Measurements from ENCODE around the gene SLC9B2. TPM values are rescaled to one million over a fixed set of nuclear protein-coding genes. Genes with fewer than 3 reads are reported as not detected.

SLC9B2 gene
- 10 to 100 TPM; 25.6 to 29.6 TPM for total RNA-seq

DNA sequence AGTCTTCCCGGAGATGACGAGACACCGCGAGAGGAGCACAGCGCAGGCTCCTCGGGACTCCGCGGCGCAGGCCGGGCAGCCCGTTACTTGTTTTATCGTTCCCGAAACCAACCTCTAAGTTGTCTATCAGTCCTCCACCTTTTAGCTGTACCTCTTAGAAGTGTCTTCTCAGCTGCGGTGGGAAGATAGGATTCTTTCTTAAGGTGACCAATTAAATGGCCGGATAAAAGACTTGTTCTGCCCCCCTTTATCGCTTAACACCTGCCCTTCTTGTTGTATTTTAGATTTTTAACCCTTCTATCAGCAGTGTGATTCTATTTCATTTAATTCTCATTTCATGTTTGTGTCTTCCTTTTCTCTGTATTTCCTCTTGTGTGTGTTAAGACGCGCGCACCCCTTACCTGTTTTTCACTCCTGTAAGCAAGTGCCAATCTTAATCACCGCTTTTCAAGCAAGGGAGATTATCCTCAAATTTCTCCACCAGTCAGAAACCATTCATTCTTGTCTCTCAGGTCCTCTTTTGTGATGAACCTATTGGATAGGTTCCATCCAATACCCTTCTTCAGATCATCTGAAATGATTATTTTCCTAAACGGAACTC lies at the start of gene SLC9B2:
TSS of gene SLC9B2 (minus strand) at position 15 of the 601 bp plus-strand sequence. CDS start 9,211 bp downstream, outside the sequence.
- peak; percentile 30 for DNase-seq
- no peaks in the 10 kb centered on the region for H3K27me3 Mint-ChIP-seq
- POLR2A ChIA-PET, result interaction anchor here (1.0 to 1.4 kb wide), 4 partner anchors 19 to 251 kb away, joined by 3 to 9 read pairs (median 5); partner anchors contain the start of gene CISD2
- peak within 1 kb of the TSS; percentile 99 for H3K27ac Mint-ChIP-seq
- intact Hi-C loops (cut with micrococcal nuclease), result loop anchor here (1.0 to 10.0 kb wide), 7 partner anchors 22 to 732 kb away; partner anchors contain the start of genes BDH2, CISD2, NFKB1 and SLC39A8
- H3K9me3 Mint-ChIP-seq, result no peaks in the 10 kb centered on the region
- peak within 1 kb of the TSS; percentile 79 for H3K4me3 Mint-ChIP-seq
- CTCF ChIA-PET, result interaction anchor here (0.6 to 3.0 kb wide), 8 partner anchors 12 to 260 kb away, joined by 3 to 11 read pairs (median 4); partner anchors contain the start of gene BDH2
- H3K4me1 Mint-ChIP-seq (ENCODE audit: low read depth), result peaks cover 42% of the 10 kb centered on the region
- peaks cover 15% of the 10 kb centered on the region for H3K36me3 Mint-ChIP-seq

- Mint-ChIP-seq H3K4me3 (no peak overlapping the region), H3K27ac (no peak overlapping the region), H3K9me3 (peaks cover 18% of the 10 kb centered on the region), H3K36me3 (peaks cover 32% of the 10 kb centered on the region), H3K4me1 (ENCODE audit: low read depth) (no peaks in the 10 kb centered on the region), H3K27me3 (no peaks in the 10 kb centered on the region)
- intact Hi-C loops (cut with micrococcal nuclease), result no loop called here
- CTCF ChIA-PET, result no interaction called here
- POLR2A ChIA-PET, result no interaction called here
- no peak for DNase-seq
Measured at GRCh38 chr4:103126126-103126525, 49.6 kb upstream of the SLC9B2 start.

DNA sequence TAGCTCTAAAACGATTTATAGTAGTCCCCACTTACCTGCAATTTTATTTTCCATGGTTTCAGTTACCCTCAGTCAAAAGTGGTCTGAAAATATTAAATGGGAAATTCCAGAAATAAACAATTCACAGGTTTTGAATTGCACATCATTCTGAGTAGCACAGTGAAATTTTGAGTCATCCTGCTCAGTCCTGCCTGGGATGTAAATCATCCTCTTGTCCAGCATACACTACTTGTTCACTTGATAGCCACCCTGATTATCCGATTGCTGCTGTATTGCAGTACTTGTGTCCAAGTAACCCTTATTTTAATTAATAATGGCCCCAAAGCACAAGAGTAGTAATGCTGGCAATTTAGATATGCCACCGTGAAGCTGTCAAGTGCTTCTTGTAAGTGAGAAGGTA lies 46.6 kb upstream of the SLC9B2 start:
- ChIA-PET POLR2A (no interaction called here), CTCF (no interaction called here)
- peaks cover 9% of the 10 kb centered on the region for H3K9me3 Mint-ChIP-seq
- intact Hi-C loops (cut with micrococcal nuclease), result no loop called here
- no peak overlapping the region for H3K27ac Mint-ChIP-seq
- H3K36me3 Mint-ChIP-seq, result peaks cover 20% of the 10 kb centered on the region
- no peak overlapping the region for H3K4me3 Mint-ChIP-seq
- H3K27me3 Mint-ChIP-seq, result no peaks in the 10 kb centered on the region
- no peaks in the 10 kb centered on the region for H3K4me1 Mint-ChIP-seq (ENCODE audit: low read depth)
- no peak for DNase-seq

GRCh38 chr4:103118166-103118565 lies 41.6 kb upstream of the SLC9B2 start:
- H3K4me1 Mint-ChIP-seq (ENCODE audit: low read depth), result no peaks in the 10 kb centered on the region
- intact Hi-C loops (cut with micrococcal nuclease), result no loop called here
- DNase-seq, result no peak
- no peak overlapping the region for H3K4me3 Mint-ChIP-seq
- H3K27ac Mint-ChIP-seq, result no peak overlapping the region
- POLR2A ChIA-PET, result interaction anchor here (0.7 kb wide), 1 partner anchor 172 kb away, joined by 3 read pairs; no protein-coding TSS in a partner anchor
- CTCF ChIA-PET, result no interaction called here
- no peaks in the 10 kb centered on the region for H3K27me3 Mint-ChIP-seq
- H3K36me3 Mint-ChIP-seq, result peaks cover 4% of the 10 kb centered on the region
- H3K9me3 Mint-ChIP-seq, result no peaks in the 10 kb centered on the region

GRCh38 chr4:103111598-103111997 lies 35.0 kb upstream of the SLC9B2 start:
- Mint-ChIP-seq H3K9me3 (no peaks in the 10 kb centered on the region), H3K27ac (no peak overlapping the region), H3K4me1 (ENCODE audit: low read depth) (no peaks in the 10 kb centered on the region), H3K27me3 (no peaks in the 10 kb centered on the region), H3K4me3 (no peak overlapping the region), H3K36me3 (peaks cover 2% of the 10 kb centered on the region)
- ChIA-PET CTCF (interaction anchor here (3.4 kb wide), 1 partner anchor 11 kb away, joined by 15 read pairs; the partner anchor contains the start of gene BDH2), POLR2A (no interaction called here)
- intact Hi-C loops (cut with micrococcal nuclease), result no loop called here
- no peak for DNase-seq

GRCh38 chr4:103108542-103108941 lies 32.0 kb upstream of the SLC9B2 start:
- POLR2A ChIA-PET, result no interaction called here
- CTCF ChIA-PET, result interaction anchor here (3.4 kb wide), 1 partner anchor 8 kb away, joined by 15 read pairs; the partner anchor contains the start of gene BDH2
- H3K4me3 Mint-ChIP-seq, result no peak overlapping the region
- DNase-seq, result no peak
- no peaks in the 10 kb centered on the region for H3K9me3 Mint-ChIP-seq
- intact Hi-C loops (cut with micrococcal nuclease), result no loop called here
- no peak overlapping the region for H3K27ac Mint-ChIP-seq
- no peaks in the 10 kb centered on the region for H3K4me1 Mint-ChIP-seq (ENCODE audit: low read depth)
- no peaks in the 10 kb centered on the region for H3K27me3 Mint-ChIP-seq
- H3K36me3 Mint-ChIP-seq, result peaks cover 2% of the 10 kb centered on the region

GRCh38 chr4:103105558-103106356 lies 29.2 kb upstream of the SLC9B2 start:
- Mint-ChIP-seq H3K9me3 (no peaks in the 10 kb centered on the region), H3K36me3 (peaks cover 2% of the 10 kb centered on the region), H3K27ac (no peak overlapping the region), H3K4me3 (no peak overlapping the region), H3K27me3 (no peaks in the 10 kb centered on the region), H3K4me1 (ENCODE audit: low read depth) (no peaks in the 10 kb centered on the region)
- no peak for DNase-seq
- ChIA-PET POLR2A (no interaction called here), CTCF (no interaction called here)
- intact Hi-C loops (cut with micrococcal nuclease), result no loop called here

DNA sequence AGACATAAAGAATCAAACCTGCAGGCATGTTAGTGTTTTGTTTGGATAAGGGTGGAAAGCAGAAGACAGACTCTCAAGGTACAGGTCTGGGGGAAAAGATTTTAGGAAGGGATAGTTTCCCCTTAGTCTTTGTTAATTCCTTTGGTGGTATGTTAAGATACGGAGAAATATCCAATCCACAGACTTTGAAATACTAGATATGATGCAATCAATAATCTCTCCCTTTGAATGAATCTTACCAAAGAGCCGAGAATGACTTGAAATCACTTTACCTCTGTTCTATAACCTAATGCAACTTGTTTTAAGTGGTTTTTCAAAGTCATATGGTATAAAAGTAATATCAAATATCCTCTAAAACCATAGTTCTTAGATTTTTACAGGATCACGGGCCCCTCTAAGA lies 28.3 kb upstream of the SLC9B2 start:
- H3K27me3 Mint-ChIP-seq, result no peaks in the 10 kb centered on the region
- intact Hi-C loops (cut with micrococcal nuclease), result no loop called here
- H3K9me3 Mint-ChIP-seq, result no peaks in the 10 kb centered on the region

DNA sequence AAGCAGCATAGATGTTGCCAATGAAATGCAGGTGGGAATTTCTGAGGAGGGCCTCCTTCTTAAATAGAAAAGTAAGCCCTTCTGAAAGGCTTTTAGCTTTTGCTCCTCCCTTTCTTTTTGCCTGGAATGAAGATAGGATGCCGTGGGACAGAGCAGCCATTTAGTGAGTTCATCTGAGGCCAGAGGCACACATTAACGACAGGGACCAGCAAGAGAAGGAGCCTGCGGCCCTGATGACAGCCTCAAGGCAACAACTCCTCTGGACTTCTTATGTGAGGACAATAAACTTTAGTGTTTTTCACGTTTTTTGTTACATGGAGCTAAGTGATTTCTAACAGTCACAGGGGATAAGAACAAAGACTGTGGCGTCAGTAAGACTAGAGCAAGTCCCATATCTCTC lies 24.1 kb upstream of the SLC9B2 start:
- H3K9me3 Mint-ChIP-seq, result no peaks in the 10 kb centered on the region
- H3K4me3 Mint-ChIP-seq, result no peak overlapping the region
- no peak for DNase-seq
- ChIA-PET POLR2A (no interaction called here), CTCF (interaction anchor here (0.8 to 3.9 kb wide), 9 partner anchors 9 to 755 kb away, joined by 3 to 21 read pairs (median 5); partner anchors contain the start of gene SLC39A8)
- H3K36me3 Mint-ChIP-seq, result no peaks in the 10 kb centered on the region
- no peaks in the 10 kb centered on the region for H3K27me3 Mint-ChIP-seq
- intact Hi-C loops (cut with micrococcal nuclease), result no loop called here
- peaks cover 17% of the 10 kb centered on the region for H3K4me1 Mint-ChIP-seq (ENCODE audit: low read depth)
- no peak overlapping the region for H3K27ac Mint-ChIP-seq

More for the DNA sequence above, 28.3 kb upstream of the SLC9B2 start:
- Mint-ChIP-seq H3K27ac (no peak overlapping the region), H3K4me1 (ENCODE audit: low read depth) (no peaks in the 10 kb centered on the region), H3K4me3 (no peak overlapping the region), H3K36me3 (peaks cover 2% of the 10 kb centered on the region)
- no peak for DNase-seq
- ChIA-PET POLR2A (no interaction called here), CTCF (no interaction called here)

DNA sequence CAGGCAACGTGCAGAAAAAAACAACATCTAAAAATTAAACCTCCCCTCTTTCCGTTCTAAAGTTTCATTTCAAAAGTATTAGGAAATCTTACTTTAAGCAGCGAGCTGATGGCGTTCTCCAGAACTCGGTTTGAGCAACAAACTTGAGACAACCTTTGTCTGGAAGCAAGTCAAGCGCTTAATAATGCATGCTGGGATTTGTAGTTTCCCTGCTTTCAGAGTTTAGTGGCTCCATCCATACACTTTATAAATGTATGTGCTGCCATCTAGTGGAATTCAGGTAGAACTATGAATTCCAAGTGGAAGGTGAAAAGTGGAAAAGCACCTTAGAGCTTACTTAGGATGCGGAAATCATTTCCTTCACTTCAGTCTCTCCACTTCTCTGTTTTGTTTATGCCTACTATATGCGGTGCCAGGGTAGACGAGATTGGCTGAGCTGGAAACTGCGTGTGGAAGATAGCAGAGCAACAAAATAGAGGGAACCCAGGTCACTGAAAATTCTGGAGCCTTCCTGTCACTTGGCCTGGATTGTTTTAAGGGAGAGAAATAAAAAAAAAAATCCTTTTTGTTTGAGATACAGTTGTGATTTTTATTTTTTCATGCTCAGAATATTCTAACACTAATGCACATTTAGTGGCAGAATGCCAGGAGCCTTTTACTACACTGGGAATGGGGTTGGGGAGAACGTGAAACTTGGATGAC lies 23.3 kb upstream of the SLC9B2 start, which contains the start of gene BDH2:
TSS of gene BDH2 (minus strand) at position 144 of the 702 bp plus-strand sequence. CDS start 3,580 bp downstream, outside the sequence.
- DNase-seq, result peak; percentile 47
- CTCF ChIA-PET, result interaction anchor here (0.6 to 3.9 kb wide), 23 partner anchors 8 to 754 kb away, joined by 3 to 21 read pairs (median 4); partner anchors contain the start of genes CISD2, MANBA, SLC39A8 and SLC9B1
- H3K4me3 Mint-ChIP-seq, result peak within 1 kb of the TSS; percentile 76
- peak within 1 kb of the TSS; percentile 78 for H3K27ac Mint-ChIP-seq
- H3K9me3 Mint-ChIP-seq, result no peaks in the 10 kb centered on the region
- H3K27me3 Mint-ChIP-seq, result no peaks in the 10 kb centered on the region
- H3K36me3 Mint-ChIP-seq, result no peaks in the 10 kb centered on the region
- intact Hi-C loops (cut with micrococcal nuclease), result loop anchor here (1.0 to 10.0 kb wide), 10 partner anchors 24 to 835 kb away; partner anchors contain the start of genes MANBA, SLC39A8, SLC9B1 and SLC9B2
- POLR2A ChIA-PET, result interaction anchor here (1.2 kb wide), 2 partner anchors 272 to 274 kb away, joined by 3 read pairs; no protein-coding TSS in a partner anchor
- peaks cover 17% of the 10 kb centered on the region for H3K4me1 Mint-ChIP-seq (ENCODE audit: low read depth)

- ChIA-PET CTCF (interaction anchor here (0.8 to 3.9 kb wide), 19 partner anchors 7 to 753 kb away, joined by 3 to 21 read pairs (median 4); partner anchors contain the start of genes CISD2, MANBA, SLC39A8 and SLC9B1), POLR2A (interaction anchor here (1.2 kb wide), 2 partner anchors 271 to 273 kb away, joined by 3 read pairs; no protein-coding TSS in a partner anchor)
- Mint-ChIP-seq H3K27ac (peak overlapping the region; percentile 78), H3K36me3 (no peaks in the 10 kb centered on the region), H3K4me1 (ENCODE audit: low read depth) (peaks cover 17% of the 10 kb centered on the region), H3K4me3 (peak overlapping the region; percentile 76), H3K9me3 (no peaks in the 10 kb centered on the region), H3K27me3 (no peaks in the 10 kb centered on the region)
- DNase-seq, result no peak
- intact Hi-C loops (cut with micrococcal nuclease), result loop anchor here (1.0 to 10.0 kb wide), 10 partner anchors 23 to 834 kb away; partner anchors contain the start of genes MANBA, SLC39A8, SLC9B1 and SLC9B2
Measured at GRCh38 chr4:103098756-103099440, 22.3 kb upstream of the SLC9B2 start.

Measured in activated CD4-positive, alpha-beta memory T cell treated with anti-CD3 and anti-CD28 coated beads for 36 hours (primary cell).